Esophagus (tissue), 2 donors: ENCODE measurements around the gene GATA6. TPM values are rescaled to one million over a fixed set of nuclear protein-coding genes. Genes with fewer than 3 reads are reported as not detected.
A peak's percentile ranks its signal among the peaks of the same experiment; 100 is the strongest.

Experiments used
- H3K27ac ChIP-seq, 2 donors: one replicate each; pipeline ENCODE4 v1.5.1; 2013; ENCODE audit warnings: low read depth in 2 of 2, mild to moderate bottlenecking in 2 of 2, inconsistent platforms in 1 of 2, low read length in 1 of 2, moderate library complexity in 1 of 2
- H3K27me3 ChIP-seq, 2 donors: one replicate each; pipeline ENCODE4 v1.6.1; 2013; ENCODE audit warnings: low read length in 2 of 2, control low read depth in 1 of 2, mild to moderate bottlenecking in 1 of 2; ENCODE audit not compliant: insufficient read depth in 2 of 2, control insufficient read depth in 1 of 2
- H3K36me3 ChIP-seq, 2 donors: one replicate each; pipeline ENCODE4 v1.6.1; 2013; ENCODE audit warnings: low read length in 1 of 2; ENCODE audit not compliant: control insufficient read depth in 2 of 2, insufficient read depth in 2 of 2
- H3K4me1 ChIP-seq, 2 donors: one replicate each; pipeline ENCODE4 v1.6.1; 2013; ENCODE audit warnings: low read length in 1 of 2; ENCODE audit not compliant: control insufficient read depth in 2 of 2, insufficient read depth in 2 of 2
- H3K4me3 ChIP-seq, 2 donors: one replicate each; pipeline ENCODE4 v1.5.1; 2013; ENCODE audit warnings: low read length in 2 of 2, mild to moderate bottlenecking in 2 of 2, low read depth in 1 of 2, moderate library complexity in 1 of 2
- H3K9me3 ChIP-seq, 2 donors: one replicate each; pipeline ENCODE4 v1.6.1; 2013; ENCODE audit warnings: mild to moderate bottlenecking in 2 of 2, low read depth in 1 of 2, low read length in 1 of 2, moderate library complexity in 1 of 2; ENCODE audit not compliant: control insufficient read depth in 2 of 2, insufficient read depth in 1 of 2
- WGBS, 2 donors: extraction: QIAGEN DNeasy Blood & Tissue Kit; methylation state at CpG; one replicate each; pipeline ENCODE4 v1.1.7; 2013; 5-methylcytosine and 5-hydroxymethylcytosine counted together
- polyA plus RNA-seq, 2 donors: library from polyadenylated mRNA; stranded (reverse); fragments of 200-250 nt; gene quantifications; one replicate each; pipeline ENCODE4 v1.2.3, GENCODE V29; 2013
- donor health status: healthy with polysubstance abuse.
- donor health status: Bipolar disorder and iron deficiency.

The GATA6 gene
- polyA plus RNA-seq, 2 donors = 0.35 to 0.41 TPM

DNA sequence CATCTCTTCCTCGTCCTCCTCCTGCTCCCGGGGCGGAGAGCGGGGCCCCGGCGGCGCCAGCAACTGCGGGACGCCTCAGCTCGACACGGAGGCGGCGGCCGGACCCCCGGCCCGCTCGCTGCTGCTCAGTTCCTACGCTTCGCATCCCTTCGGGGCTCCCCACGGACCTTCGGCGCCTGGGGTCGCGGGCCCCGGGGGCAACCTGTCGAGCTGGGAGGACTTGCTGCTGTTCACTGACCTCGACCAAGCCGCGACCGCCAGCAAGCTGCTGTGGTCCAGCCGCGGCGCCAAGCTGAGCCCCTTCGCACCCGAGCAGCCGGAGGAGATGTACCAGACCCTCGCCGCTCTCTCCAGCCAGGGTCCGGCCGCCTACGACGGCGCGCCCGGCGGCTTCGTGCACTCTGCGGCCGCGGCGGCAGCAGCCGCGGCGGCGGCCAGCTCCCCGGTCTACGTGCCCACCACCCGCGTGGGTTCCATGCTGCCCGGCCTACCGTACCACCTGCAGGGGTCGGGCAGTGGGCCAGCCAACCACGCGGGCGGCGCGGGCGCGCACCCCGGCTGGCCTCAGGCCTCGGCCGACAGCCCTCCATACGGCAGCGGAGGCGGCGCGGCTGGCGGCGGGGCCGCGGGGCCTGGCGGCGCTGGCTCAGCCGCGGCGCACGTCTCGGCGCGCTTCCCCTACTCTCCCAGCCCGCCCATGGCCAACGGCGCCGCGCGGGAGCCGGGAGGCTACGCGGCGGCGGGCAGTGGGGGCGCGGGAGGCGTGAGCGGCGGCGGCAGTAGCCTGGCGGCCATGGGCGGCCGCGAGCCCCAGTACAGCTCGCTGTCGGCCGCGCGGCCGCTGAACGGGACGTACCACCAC is 2.1 kb downstream of the GATA6 start:
- H3K27me3 ChIP-seq = peaks cover 2 to 15% of the 10 kb centered on the region in 2 donors
- H3K36me3 ChIP-seq = no peaks in the 10 kb centered on the region
- peaks cover 10 to 11% of the 10 kb centered on the region in 2 donors for H3K4me1 ChIP-seq
- no peaks in the 10 kb centered on the region for H3K9me3 ChIP-seq
- peak overlapping the region; percentile 71 to 76 for H3K4me3 ChIP-seq
- 6 to 9% methylated on average over 72 to 120 of the region's 120 CpGs for WGBS, 2 donors
- no peak overlapping the region for H3K27ac ChIP-seq

DNA sequence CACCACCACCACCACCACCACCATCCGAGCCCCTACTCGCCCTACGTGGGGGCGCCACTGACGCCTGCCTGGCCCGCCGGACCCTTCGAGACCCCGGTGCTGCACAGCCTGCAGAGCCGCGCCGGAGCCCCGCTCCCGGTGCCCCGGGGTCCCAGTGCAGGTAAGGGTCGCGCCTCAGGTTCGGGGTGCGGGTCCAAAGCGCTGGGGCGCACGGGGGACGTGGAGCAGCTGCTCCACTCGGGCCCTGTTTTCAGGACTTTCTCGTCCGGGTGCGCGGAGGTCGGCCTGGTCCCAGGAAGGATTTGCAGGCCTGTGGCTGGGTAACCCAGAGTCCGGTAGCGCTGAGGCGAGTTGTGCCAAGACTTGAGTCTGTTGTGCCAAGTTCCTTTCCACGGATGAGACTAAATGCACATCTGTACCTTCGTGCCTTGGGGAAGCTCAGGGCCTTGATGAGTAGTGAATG is 2.8 kb downstream of the GATA6 start:
- H3K4me3 ChIP-seq = peak overlapping the region; percentile 71 to 76
- H3K4me1 ChIP-seq = peaks cover 10 to 11% of the 10 kb centered on the region in 2 donors
- H3K27ac ChIP-seq = no peak overlapping the region
- WGBS, 2 donors = 52 to 61% methylated on average over 26 to 34 of the region's 34 CpGs
- H3K27me3 ChIP-seq = peaks cover 0 to 12% of the 10 kb centered on the region in 2 donors
- no peaks in the 10 kb centered on the region for H3K36me3 ChIP-seq
- no peaks in the 10 kb centered on the region for H3K9me3 ChIP-seq

DNA sequence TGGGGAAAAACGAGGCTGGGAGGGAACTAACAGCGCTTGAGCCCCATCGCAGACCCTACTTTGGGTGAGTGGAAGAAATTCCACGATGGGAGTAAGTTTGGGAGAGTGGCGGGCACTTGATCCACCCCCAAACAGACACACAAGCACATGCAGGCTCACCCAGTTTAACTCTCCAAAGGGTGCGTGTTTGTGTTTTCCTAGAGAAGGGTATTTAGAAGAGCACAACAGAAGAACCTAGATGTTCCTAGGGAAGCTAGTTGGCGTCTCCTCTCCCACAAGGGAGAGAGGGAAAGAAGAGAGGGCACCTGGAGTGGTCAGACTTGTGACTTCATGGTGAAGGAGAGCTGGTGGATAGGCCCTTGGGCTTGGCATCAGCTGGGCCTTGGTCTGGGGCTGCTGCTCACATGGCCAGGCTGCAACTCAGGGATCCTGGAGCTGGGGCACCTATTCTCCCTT is 3.2 kb downstream of the GATA6 start:
- Histone ChIP-seq H3K27ac (no peak overlapping the region), H3K27me3 (peaks cover 0 to 9% of the 10 kb centered on the region in 2 donors), H3K4me3 (peak overlapping the region in 1 of 2 donors; percentile 76), H3K4me1 (peaks cover 10 to 11% of the 10 kb centered on the region in 2 donors), H3K9me3 (no peaks in the 10 kb centered on the region), H3K36me3 (no peaks in the 10 kb centered on the region)
- 58 to 90% methylated on average over 7 of the region's 7 CpGs for WGBS, 2 donors

- Histone ChIP-seq H3K9me3 (no peaks in the 10 kb centered on the region), H3K27ac (no peak overlapping the region), H3K4me1 (peaks cover 10 to 11% of the 10 kb centered on the region in 2 donors), H3K4me3 (no peak overlapping the region), H3K27me3 (peaks cover 0 to 3% of the 10 kb centered on the region in 2 donors), H3K36me3 (no peaks in the 10 kb centered on the region)
- 60 to 83% methylated on average over 22 of the region's 22 CpGs for WGBS, 2 donors
Observed at GRCh38 chr18:22173221-22173927, 4.0 kb downstream of the GATA6 start.

GRCh38 chr18:22173928-22174301 is 4.5 kb downstream of the GATA6 start:
- Histone ChIP-seq H3K36me3 (no peaks in the 10 kb centered on the region), H3K27me3 (no peaks in the 10 kb centered on the region), H3K4me1 (peaks cover 8 to 10% of the 10 kb centered on the region in 2 donors), H3K27ac (no peak overlapping the region), H3K4me3 (no peak overlapping the region), H3K9me3 (no peaks in the 10 kb centered on the region)
- WGBS, 2 donors = 62 to 76% methylated on average over 6 of the region's 6 CpGs

DNA sequence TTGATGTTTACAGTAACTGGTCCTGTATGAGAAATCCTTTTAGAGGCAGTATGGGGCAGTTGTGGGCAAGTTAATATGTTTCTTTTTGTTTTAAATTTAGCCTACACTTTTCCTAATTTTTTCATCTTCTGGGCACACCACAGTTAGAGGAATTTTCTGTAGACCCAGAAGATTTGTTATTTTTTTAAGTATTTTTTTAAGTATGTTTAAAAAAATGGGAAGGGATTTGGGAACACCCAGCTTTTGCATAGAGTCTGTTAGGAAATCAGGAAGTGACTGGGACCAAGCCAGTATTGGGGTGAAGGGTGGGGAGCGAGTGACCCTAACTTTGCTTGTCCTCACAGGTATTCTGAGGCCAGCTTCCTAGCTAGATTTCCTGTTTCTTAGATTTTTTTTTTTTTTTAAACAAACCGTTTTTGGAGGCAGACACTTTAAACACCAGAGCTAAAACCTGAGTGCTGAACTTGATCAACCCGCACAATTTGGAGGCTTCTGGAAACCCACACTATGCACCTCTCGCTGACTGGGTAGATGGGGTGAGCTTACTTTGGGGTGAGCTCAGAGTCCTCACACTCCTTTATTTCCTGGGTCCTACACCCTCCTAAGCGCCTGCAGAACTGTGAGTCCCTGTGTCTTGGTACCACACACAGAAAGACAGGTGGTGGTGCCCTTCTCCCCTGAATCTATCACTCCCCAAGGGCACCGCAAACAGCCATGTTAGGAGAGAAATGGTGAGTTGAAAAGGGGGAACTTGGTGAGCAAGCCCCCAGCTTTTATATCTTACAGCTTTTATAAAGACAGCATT is 5.2 kb downstream of the GATA6 start:
- no peak overlapping the region for H3K4me3 ChIP-seq
- WGBS, 2 donors = 48 to 68% methylated on average over 6 of the region's 6 CpGs
- H3K27me3 ChIP-seq = no peaks in the 10 kb centered on the region
- H3K4me1 ChIP-seq = peaks cover 7 to 8% of the 10 kb centered on the region in 2 donors
- H3K9me3 ChIP-seq = no peaks in the 10 kb centered on the region
- no peak overlapping the region for H3K27ac ChIP-seq
- H3K36me3 ChIP-seq = no peaks in the 10 kb centered on the region

DNA sequence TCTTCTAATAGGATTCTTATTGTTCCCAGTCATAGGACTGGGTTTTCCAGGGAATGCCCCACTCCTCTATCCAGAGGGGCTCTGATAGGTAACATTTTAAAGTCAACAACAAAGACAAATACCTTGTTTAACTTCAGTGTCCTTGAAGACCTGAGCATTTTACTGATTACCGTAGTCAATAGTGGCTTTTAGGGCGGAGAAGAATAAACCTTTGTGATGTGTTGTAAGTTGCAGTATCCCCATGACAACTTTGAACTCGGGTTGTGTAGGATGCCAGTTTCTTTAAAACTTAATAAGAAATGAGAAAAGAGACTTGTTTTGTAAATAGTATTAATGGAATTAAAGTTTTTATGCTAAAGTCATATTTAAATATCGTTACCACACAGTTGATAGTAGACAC is 6.0 kb downstream of the GATA6 start:
- Histone ChIP-seq H3K4me1 (peaks cover 6 to 8% of the 10 kb centered on the region in 2 donors), H3K36me3 (no peaks in the 10 kb centered on the region), H3K27me3 (no peaks in the 10 kb centered on the region), H3K27ac (no peak overlapping the region), H3K9me3 (no peaks in the 10 kb centered on the region), H3K4me3 (no peak overlapping the region)
- 55 to 89% methylated on average over 4 of the region's 4 CpGs for WGBS, 2 donors

DNA sequence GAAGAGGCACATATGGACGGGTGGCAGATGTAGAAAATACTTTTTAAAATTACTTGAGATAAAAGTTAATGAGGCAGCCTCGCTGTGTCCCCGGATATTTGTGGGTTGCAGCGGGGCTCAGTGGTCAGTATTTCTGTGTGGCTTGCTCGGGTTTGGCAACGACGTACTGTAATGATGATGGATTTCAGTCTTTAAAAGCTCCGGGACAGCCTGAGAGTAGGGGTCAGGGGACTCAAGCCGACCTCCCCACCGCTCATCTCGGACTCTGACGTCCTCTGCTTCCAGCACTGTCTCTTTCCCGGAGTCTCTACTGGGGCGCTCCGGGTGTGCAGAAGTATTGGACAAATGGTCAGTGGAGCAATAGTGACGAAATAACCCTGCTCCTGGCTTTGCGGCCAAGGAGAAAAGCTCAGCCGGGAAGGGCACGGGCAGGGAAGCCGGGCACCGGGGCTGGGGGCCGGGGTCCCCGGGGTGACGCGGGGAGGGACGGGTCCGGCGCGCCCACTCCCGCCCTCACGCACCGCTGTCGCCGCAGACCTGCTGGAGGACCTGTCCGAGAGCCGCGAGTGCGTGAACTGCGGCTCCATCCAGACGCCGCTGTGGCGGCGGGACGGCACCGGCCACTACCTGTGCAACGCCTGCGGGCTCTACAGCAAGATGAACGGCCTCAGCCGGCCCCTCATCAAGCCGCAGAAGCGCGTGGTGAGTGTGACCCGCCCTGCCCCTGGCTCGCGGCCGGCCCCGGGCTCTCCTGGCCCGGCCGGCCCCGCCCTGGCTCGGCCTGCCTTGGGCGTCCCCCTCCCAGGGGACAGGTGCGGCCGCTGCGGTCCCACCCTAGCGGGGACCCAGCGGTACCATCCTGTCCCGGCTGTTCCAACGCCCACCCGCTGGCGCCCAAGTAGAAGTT is 7.3 kb downstream of the GATA6 start:
- Histone ChIP-seq H3K4me3 (no peak overlapping the region), H3K9me3 (no peaks in the 10 kb centered on the region), H3K4me1 (no peaks in the 10 kb centered on the region), H3K27ac (no peak overlapping the region), H3K36me3 (no peaks in the 10 kb centered on the region), H3K27me3 (no peaks in the 10 kb centered on the region)
- WGBS, 2 donors = 23 to 45% methylated on average over 69 to 71 of the region's 71 CpGs
